ENCODE measurements around the gene SORT1. TPM values are rescaled to one million over a fixed set of nuclear protein-coding genes. Genes with fewer than 3 reads are reported as not detected.

SORT1 gene
- total RNA-seq, 1 donor: 38.4 TPM

DNA sequence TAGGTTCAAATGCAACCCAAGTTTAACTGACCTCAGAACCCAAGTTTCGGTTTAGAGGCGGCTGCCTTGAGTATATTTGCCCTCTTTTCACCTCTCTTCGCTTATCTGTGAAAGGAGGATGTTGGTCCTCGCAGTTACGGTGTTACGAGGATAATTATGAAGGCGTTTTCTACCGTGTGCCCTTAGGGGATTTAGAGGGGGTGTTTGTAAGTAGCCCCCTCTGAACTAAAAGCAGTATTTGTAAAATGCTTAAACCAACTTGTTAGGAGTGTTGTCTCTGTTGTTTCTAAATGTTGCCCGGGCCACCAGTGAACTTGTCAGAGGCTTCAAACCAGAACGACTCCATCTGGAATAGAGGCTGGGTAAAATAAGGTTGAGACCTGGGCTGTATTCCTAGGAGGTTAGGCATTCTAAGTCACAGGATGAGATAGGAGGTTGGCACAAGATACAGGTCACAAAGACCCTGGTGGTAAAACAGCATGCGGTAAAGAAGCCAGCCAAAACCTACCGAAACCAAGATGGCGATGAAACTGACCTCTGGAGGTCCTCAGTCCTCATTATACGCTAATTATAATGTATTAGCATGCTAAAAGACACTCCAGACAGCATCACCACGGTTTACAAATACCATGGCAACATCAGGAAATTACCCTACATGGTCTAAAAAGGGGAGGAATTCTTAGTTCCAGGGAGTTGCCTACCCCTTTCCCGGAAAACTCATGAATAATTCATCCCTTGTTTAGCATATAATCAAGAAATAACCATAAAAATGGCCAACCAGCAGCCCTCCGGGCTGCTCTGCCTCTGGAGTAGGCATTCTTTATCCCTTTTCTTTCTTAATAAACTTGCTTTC, 113.7 kb downstream of the SORT1 start:
- no peak for DNase-seq (ENCODE audit: low read depth)
- TF ChIP-seq, protein P1, sequence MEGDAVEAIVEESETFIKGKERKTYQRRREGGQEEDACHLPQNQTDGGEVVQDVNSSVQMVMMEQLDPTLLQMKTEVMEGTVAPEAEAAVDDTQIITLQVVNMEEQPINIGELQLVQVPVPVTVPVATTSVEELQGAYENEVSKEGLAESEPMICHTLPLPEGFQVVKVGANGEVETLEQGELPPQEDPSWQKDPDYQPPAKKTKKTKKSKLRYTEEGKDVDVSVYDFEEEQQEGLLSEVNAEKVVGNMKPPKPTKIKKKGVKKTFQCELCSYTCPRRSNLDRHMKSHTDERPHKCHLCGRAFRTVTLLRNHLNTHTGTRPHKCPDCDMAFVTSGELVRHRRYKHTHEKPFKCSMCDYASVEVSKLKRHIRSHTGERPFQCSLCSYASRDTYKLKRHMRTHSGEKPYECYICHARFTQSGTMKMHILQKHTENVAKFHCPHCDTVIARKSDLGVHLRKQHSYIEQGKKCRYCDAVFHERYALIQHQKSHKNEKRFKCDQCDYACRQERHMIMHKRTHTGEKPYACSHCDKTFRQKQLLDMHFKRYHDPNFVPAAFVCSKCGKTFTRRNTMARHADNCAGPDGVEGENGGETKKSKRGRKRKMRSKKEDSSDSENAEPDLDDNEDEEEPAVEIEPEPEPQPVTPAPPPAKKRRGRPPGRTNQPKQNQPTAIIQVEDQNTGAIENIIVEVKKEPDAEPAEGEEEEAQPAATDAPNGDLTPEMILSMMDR (IDR thresholded peaks at IDR 0.05; ENCODE audit: insufficient read depth, low read depth, low read length): no peak
- peak overlapping the region; percentile 81 for H3K4me3 ChIP-seq (ENCODE audit: low read depth, low read length)

DNA sequence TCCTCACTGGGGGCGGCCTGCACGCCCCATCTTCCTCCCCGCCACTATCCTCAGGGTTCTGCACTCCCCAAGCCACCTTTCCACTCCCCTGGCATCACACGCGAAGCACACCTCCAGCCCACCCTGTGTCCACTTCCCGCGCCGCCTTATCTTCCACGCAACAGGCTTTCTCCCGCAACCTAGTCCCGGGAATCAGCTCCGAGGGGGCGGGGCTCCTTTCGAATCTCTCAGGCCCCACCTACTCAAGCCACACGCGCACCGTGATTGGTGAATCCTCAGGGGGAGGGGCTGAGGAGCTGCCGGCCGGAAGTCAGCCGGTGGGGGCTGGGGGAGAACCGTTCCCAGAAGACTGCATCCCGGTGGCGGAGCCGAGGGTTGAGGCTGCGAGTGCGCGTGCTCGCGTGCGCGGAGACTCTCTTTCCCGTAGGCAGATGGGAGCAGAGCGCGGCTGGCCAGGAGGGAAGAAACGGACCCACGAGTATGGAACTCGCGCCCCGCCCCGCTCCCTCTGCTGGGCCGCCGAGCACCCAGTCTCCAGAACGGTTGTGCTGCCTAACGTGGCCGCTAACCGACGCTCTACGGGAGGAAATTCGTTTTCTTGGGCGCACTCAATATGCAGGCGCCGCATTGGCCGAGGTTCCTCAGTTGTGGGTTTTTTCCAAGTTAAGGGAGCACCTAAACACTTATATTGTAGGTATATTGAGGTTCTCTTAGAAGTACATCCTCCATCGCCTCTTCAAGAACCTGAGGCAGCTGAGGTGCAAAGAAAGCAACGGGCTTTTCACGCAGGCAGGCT, 114.6 kb downstream of the SORT1 start, which contains the start of gene PSRC1:
TSS of gene PSRC1 (minus strand) at position 194 of the 796 bp plus-strand sequence.
- TF ChIP-seq, protein P1 (IDR thresholded peaks at IDR 0.05; ENCODE audit: insufficient read depth, low read depth, low read length): peak; percentile 48
- DNase-seq (ENCODE audit: low read depth): peak; percentile 98
- H3K4me3 ChIP-seq (ENCODE audit: low read depth, low read length): peak within 1 kb of the TSS; percentile 81

DNA sequence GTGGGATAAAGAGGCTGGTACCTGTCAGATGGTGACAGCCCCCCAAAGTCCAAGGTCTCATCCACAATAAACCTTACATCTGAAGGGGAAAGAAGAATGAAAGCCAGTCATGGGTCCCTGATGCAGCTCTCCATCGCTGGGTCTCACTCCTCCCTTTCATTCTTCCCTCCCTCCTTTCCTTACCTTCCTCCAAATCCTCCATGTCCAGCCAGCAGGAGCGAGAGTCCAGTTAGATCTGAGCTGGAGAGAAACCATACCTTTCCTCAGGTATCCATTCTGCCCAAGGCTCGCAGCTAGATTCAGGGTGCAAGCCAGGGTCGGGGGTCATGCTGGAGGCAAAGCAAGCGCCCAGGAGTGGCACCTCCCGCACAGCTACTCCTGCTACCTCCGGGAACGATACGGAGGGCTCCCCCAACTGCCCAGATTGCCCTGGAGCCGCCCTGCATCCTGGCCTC, 115.2 kb downstream of the SORT1 start:
- H3K4me3 ChIP-seq (ENCODE audit: low read depth, low read length): peak overlapping the region; percentile 81
- no peak for DNase-seq (ENCODE audit: low read depth)

DNA sequence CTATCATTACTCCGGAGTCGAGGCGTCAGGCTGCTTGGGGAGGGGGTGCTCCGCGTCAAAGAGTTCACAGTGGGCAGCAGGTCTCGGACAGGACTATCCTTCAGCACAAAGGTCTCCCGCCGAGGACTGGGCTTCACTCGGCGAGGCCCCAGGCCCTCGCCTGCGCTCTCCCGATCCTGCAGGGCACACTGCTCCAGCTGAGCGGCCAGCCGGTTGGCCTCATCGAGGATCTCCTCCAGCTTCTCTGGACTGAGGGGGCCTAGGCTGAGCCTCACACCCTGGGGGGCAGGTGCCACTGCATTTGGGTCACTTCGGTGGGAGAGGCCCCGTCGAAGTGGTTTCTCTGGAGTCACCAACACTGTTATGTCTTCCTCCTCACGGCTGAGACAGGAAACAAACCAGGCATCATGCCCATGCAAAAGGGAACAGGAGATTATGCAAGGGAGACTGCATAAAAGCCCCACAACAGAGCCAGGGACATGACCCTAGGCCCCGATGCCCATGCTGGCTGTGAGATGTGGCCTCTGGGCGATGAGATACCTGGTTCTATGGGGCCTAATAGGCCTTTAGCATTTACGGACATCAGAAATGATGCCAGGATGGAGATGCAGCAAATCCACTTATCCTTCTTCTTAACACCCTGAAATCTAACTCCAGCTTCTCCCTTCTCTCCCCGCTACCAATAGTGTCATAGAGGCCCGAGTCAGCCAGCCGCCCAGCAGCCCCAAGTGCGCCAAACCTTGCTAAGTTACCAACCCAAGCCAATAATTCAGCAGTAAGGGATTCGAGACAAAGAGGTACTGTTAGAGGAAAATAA, 115.8 kb downstream of the SORT1 start:
- peak; percentile 45 for DNase-seq (ENCODE audit: low read depth)
- TF ChIP-seq, protein P1 (IDR thresholded peaks at IDR 0.05; ENCODE audit: insufficient read depth, low read depth, low read length): no peak
- H3K4me3 ChIP-seq (ENCODE audit: low read depth, low read length): peak overlapping the region; percentile 81

More for the DNA sequence above, 115.2 kb downstream of the SORT1 start:
- TF ChIP-seq, protein P1 (IDR thresholded peaks at IDR 0.05; ENCODE audit: insufficient read depth, low read depth, low read length): peak; percentile 4

DNA sequence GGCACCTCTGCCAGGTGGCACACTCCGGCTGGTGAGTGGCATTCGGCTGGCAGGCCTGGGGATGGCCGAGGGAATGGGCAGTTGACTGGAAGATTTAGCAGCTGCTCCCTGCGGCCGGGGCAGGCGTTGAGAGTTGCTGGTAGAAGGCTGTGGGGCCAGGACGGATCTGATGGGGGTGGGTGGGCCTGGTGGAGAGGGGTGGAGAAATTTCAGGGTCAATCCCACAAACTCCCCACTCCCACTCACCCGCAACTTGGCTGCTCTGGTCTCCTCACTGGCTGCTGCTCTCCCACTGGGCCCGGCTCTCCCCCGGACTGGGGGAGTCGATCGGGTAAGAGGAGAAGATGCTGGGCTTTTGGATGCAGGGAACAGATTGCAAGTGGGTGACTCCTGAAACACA, 116.9 kb downstream of the SORT1 start:
- DNase-seq (ENCODE audit: low read depth): no peak
- TF ChIP-seq, protein P1 (IDR thresholded peaks at IDR 0.05; ENCODE audit: insufficient read depth, low read depth, low read length): no peak
- no peak overlapping the region for H3K4me3 ChIP-seq (ENCODE audit: low read depth, low read length)

DNA sequence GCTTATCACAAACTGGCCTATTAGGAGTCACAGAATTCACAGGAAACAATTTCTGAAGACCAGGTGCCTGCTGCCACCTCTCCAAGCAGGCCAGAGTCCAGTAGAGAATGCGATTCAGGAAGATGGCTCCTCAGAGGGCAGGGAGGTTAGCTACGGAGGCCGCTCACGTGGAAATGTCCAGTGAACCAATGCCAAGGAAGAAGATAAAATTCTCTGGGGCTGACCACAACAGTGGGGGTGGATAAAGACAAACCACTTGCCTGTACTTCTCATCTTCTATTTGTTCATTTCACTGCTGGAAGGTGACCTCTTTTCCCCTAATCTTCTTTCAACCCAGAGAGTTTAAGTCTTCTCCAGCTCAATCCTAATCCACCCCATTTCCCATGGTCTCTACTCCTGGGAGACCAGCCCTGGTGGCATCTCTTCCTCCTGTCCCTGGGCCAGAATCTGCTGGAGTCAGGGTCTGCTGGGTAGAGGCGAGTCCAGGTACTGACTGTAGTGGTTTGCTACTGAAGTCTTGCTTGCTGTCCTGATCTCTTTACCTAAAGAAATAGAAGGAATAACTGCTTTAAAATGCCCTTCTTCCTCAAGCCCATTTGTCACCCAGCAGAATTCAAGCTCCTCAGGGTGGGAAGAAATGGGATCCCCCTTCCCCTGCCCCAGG, 118.0 kb downstream of the SORT1 start:
- DNase-seq (ENCODE audit: low read depth): no peak
- H3K4me3 ChIP-seq (ENCODE audit: low read depth, low read length): no peak overlapping the region
- TF ChIP-seq, protein P1 (IDR thresholded peaks at IDR 0.05; ENCODE audit: insufficient read depth, low read depth, low read length): no peak
